ENCODE measurements around the gene PLEKHO2.

PLEKHO2 gene

DNA sequence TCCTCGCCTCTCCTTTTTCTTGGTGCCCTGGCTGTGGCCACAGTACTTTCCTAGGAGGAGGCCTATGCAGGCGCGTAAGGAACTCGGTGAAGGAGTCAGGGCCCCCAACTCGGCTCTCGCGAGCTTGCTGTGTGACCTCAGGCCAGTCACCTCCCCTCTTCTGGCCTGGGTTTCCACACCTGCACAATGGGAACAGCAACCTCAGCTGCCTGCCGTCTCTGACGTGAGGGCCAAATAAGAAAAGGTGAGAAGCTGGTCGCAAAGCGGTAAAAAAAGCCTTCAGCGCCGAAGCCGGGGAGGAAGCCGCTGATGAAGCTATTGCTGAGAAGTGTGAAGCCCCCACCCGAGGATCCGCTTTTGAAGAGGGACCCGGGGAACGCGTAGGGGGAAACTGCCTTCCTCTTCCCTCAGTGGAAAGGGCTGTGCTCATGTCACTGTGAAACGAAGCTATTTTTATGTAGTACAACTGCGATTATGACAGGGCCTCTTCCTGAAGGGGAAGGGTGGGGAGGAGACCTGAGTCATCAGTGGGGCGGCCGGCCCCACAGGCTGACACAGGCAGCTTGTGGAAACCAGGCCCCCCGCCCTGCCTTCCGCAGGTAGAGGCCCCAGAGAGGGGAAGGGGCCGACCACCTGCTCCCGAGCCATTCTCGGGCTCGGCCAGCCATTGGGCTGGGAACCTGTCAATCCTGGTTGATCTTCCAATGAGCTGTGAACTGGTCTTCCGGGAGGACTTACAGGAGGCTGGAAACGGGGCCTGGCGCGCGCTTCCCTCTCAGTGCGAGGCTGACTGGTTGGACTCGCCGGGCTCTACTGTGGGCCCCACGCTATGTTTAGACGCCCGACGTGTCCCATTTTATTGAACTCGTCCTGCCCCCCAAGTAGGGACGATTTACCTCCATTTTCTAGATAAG lies 52.0 kb downstream of the PLEKHO2 start:
- DNase-seq (ENCODE audit: low spot score): peak; percentile 92

DNA sequence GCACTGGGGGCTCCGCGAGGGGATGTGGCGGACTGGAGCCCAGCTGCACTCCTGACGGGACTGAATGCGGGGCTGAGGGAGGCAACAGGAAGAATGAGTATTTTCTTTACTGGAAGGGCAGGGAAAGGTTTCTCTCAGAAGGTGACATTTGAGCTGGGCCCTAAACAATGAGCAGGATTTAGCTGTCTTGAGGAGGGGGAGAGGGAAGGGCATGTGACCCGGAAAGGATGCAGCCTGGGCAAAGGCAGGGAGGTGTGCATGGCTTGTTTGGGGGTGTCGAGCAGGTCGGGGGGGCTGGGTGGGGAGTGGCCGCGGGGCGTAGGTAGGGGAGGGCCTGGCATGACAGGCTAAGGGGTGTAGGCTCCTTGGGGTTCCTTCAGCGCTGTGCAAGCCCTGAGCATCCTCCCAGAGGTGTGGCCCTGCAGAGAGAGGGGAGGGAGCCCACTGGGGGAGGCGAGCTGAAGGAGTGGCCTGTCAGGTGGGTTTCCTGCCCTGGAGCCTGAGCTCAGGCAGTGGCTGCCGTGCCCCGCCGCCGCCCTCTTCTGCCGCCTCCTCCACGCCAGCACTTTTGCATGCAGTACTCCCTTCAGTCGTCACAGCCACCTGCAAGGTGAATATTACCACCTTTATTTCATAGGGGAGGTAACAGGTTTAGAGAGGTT lies 52.8 kb downstream of the PLEKHO2 start:
- no peak for DNase-seq (ENCODE audit: low spot score)

DNA sequence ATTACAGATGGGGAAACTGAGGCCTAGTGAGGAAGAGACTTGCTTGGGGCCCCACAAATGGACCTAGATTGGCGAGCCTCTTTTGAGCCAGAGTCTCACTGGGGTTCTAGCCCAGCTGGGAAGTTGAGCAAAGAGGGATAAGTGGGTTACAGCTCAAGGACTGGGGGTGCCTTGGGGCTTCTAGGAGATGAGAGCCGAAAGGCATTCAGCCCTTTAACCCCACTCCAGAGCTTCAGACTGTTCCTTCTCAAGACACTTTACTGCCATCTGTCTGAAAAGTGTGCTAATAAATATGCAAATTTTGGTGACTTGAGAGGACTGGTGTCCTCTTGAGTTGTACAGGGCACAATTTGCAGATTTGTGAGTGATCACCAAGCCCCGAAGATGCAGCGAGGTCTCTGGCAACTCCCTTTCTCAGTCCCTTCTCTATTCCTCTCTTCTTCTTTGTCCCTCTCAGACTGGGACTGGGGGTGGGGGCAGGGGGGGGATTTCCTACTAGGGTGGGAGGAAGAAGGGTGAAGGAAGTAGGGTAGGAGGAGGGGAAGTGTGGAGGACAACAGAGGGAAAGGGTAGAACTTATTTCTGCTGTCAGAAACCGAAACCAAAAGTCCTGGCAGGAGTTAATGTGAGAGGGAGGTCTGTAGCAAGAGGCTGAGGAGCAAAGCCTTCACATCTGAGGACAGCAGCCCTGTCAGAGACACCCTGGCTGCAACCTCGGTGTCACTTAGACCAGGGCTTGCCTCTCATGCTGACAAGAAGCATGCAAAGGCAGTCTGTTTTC lies 53.8 kb downstream of the PLEKHO2 start:
- no peak for DNase-seq (ENCODE audit: low spot score)

DNA sequence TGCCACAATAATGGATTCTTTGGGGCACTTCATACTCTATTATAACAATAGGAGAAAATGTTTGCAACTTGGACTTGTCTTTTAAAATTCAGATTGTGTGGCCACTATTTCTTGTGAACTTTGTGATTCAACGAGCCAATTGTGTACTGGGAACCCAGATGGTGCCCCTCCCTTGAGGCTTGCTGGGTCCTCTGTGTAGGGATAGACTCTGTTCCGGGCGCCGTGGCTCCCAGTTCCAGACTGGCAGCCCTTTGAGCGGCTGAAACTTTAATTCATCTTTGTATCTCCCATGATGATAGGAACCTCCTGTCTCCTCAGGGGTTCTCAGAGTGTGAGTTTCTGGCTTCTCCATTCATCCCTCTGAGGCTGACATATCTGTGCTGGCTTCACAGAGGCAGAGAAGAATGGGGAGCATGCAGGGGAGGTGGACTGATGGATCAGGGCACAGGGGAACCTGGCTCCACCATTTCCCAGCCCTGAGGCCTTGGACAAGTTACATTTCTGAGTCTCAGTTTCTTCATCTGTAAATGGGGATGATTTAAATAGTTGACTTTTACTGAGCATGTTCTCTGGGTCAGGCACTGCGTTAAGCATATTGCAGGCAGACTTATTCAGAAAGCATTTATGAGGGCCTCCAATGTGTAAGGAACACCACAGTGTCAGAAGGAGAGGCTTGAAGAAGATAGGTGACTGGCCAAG lies 54.8 kb downstream of the PLEKHO2 start:
- no peak for DNase-seq (ENCODE audit: low spot score)

DNA sequence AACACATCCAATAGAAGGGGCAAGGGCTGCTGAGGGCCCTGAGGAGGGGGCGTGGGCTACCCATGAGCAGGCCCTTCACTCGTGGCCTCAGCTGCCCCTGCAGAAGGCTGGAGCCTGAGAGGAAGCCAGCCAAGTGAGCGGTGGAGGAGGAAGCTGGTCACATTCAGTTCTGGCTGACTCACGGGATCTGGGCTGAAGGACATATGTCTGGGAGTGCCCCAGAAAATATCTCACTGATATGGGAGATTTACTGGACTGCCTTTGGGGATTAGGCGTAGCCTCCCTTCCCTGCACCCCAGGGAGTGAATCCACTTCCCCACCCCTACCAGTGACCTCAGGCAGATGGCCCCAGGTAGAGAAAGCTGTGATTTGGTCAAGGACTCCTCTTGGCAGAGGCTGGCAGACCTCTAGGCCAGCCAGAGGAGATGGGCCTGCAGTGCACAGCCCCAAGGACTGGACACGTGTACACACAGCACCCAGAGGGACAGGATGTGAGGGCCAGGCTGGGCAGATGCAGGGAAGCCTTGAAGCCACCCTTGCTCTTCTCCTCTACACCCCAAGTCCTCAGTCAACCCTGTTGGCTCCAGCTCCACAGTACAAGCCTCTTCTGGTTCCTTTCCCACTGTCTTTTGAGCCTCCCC lies 55.8 kb downstream of the PLEKHO2 start:
- no peak for DNase-seq (ENCODE audit: low spot score)

DNA sequence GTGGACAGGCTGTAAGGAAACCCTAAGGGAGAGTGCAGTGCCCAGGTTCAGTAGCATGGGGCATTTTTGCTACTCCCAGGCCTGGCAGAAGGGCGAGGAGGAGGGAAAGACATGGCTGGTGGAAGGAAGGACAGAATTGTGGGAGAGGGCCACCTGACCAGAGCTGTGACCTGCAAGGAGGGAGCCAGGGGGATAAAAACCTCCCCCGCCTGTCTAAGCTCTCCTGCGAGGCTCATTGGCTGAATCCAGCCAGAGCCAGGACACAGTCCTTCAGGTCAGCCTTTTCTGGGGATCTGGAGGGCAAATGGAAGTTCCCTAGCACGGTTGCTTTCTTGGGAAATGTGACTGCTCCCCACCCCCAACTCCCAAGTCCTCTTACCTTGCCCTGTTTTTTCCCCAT lies 56.7 kb downstream of the PLEKHO2 start:
- no peak for DNase-seq (ENCODE audit: low spot score)

DNA sequence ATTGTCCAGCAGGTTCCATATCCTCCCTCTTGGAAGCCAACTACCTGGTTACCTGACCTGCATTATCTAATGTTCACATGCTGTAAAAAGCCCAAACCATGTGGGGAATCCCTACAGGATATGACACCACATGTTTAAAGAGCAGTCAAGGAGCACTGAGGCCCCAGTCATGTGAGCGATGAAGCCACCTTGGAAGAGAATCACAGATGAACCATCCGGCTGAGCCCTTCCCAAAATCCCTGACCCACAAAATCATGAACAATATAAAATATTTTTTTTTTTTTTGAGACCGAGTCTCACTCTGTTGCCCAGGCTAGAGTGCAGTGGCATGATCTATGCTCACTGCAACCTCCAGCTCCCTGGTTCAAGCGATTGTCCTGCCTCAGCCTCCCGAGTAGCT lies 59.4 kb downstream of the PLEKHO2 start:
- no peak for DNase-seq (ENCODE audit: low spot score)

DNA sequence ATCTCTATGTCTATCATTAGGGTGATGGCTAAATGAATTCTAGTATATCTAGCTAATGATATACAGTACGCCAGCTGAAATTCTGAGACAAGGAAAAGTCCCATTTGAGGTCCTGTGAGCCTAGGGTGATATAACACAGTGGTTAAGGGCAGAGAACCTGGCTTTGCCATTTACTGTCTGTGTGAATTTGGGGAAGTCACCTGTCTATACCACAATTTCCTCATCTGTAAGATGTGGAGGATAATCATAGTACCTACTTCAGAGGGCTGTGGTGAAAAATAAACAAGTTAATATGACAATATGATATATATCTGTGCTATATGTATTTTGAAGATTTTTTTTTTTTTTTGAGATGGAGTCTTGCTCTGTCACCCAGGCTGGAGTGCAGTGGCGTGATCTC lies 60.2 kb downstream of the PLEKHO2 start:
- DNase-seq (ENCODE audit: low spot score): no peak

DNA sequence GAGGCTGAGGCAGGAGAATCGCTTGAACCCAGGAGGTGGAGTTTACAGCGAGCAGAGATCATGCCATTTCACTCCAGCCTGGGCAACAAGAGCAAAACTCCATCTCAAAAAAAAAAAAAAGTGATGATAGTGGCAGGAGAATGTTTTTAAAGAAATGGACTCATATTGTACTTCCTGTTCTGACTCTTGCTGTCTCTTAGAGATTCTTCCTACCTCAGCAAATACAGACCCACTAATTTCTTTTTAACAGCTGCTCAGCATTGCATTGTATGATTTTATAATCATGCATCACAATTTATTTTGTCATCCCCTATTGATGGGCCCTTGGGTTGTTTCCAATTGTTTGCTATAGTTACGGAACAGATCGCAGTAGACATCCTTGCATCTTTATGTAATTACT lies 61.1 kb downstream of the PLEKHO2 start:
- no peak for DNase-seq (ENCODE audit: low spot score)

DNA sequence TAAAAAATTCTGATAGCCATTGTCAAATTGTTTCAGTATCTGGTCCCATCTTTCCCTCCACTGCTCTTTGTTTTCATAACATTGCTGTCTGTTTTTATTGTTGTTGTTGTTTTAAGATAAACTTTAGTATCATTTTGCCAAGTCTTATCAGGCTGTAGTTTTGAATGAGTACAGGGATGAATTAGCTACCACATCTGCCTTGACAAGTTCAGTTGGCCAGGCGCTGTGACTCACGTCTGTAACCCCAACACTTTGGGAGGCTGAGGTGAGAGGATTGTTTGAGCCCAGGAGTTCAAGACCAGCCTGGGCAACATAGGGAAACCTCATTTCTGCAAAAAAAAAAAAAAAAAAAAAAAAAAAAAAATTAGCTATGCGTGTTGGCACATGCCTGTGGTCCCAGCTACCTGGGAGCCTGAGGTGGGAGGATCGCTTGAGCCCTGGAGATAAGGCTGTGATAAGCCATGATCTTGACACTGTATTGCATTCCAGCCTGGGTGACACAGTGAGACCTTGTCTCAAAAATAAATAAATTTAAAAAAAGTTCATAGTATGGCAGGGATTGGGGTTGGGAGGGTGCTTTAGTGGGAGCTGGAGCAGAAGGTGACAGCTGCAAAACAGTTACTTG lies 61.7 kb downstream of the PLEKHO2 start:
- no peak for DNase-seq (ENCODE audit: low spot score)

DNA sequence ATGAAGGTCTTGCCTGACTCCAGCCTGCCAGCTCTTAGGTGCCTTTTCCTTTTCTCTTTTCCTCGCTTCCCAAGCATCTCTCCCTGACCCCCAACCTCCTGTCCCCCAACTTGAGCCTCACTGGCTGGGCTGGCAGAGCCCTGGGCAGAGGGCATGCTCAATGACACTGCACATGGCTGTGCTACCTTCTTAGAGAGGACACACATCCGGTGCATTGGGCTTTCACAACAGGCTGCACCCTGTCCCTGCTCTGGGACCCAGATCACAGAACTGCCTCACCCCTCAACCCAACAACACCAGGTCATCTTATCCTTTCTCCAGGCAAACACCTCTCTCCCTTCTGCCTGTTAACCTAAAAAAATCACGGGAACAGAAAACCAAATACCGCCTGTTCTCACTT lies 62.5 kb downstream of the PLEKHO2 start:
- DNase-seq (ENCODE audit: low spot score): no peak

DNA sequence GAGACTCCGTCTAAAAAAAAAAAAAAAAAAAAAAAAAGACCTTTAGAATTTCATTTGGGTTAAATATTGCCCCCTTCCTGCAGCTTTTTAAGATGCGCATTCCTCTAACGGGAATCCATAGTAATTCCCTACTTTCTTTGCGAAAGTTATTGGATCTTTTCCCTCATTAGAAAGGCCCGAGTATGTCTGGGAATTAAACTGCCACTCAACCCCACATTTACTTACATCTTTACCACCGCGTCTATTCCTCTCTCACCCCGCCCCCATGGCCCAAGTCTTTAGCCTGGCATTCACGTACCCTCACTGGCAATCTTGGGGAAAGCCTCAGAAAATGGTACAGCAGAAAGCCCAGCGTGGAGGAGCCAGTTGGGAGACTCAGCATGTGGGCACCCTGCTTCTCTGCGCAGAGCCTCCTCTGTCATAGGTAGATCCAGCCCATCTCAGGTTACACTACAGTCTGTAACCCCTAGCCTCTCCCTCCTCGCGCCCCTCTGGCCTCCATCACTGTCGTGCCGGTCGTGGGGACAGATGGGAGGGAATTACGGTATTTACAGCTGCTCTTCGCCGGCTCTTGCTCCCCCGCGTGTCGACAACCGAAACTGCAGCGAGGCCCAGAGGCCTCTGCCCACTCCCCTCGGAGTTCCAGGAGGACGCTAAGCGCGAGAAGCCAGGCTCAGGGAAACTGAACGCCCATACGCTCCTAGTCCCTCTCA lies 63.6 kb downstream of the PLEKHO2 start:
- DNase-seq (ENCODE audit: low spot score): peak; percentile 74

DNA sequence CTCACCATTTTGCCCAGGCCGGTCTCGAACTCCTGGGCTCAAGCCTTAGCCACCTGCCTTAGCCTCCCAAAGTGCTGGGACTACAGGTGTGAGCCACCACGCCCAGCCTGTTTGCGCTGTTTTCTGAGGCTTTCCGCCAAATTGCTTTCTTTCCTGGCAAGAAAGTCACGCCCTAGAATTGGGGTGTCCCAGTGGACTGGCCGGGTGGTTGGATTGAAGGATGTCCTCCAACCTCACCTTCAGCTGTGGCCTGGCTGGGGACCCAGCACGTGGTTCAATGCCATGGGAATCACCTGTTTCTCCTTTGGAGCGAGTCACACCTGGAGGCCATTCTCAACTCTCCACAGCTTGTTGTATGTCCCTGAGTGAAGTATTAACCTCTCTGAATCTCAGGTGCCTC lies 64.2 kb downstream of the PLEKHO2 start:
- DNase-seq (ENCODE audit: low spot score): no peak

DNA sequence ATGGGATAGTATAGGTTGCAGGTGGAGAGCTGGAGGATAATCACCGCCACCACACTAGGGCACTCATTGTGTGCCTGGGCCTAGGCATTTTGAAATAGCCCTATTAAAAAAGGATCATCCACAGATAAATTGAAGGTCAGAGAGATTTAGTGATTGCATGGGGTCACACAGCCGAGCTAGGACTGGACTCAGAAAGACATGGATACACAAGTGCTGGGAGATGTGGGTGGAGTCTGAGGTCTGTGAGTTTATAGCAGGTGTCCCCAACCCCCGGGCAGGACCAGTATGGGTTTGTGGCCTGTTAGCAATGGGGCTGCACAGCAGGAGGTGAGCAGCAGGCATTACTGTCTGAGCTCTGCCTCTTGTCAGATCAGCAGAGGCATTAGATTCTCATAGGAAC lies 64.7 kb downstream of the PLEKHO2 start:
- no peak for DNase-seq (ENCODE audit: low spot score)

DNA sequence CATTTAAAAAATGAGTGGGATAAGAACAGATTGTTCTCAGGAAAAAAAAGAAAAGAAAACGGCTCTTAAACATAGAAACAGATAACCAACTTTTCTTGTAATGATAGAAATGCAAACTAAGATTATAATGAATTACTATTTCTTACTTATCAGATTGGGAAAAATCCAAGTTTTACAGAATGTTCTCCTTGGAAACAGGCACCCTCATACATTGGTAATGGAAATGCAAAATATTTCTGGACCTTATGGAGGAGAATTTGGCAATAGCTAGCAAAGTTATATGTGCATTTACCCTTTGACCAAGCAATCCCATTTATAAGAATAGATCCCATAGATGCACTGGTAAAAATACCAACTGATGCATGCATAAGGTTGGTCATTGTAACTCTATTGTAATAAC lies 66.3 kb downstream of the PLEKHO2 start:
- no peak for DNase-seq (ENCODE audit: low spot score)

DNA sequence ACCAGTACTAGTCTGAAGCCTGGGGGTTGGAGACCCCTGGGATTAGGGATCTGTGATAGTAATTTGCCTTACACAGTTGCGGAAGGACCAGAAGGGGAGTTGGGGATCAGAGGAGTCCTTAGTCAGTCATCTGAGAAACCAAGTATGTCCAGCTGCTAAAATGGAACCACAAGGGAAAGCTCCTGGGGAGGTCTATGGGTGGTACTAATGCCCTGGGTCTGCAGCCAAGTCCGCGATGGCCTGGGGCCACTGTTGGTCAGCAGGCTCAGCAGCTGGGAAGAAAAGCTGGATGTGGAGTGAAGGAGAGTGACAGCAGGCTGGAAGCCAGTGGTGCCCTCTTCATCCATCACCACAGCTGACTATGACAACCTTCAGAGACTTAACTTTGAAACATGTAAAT lies 67.8 kb downstream of the PLEKHO2 start:
- no peak for DNase-seq (ENCODE audit: low spot score)

DNA sequence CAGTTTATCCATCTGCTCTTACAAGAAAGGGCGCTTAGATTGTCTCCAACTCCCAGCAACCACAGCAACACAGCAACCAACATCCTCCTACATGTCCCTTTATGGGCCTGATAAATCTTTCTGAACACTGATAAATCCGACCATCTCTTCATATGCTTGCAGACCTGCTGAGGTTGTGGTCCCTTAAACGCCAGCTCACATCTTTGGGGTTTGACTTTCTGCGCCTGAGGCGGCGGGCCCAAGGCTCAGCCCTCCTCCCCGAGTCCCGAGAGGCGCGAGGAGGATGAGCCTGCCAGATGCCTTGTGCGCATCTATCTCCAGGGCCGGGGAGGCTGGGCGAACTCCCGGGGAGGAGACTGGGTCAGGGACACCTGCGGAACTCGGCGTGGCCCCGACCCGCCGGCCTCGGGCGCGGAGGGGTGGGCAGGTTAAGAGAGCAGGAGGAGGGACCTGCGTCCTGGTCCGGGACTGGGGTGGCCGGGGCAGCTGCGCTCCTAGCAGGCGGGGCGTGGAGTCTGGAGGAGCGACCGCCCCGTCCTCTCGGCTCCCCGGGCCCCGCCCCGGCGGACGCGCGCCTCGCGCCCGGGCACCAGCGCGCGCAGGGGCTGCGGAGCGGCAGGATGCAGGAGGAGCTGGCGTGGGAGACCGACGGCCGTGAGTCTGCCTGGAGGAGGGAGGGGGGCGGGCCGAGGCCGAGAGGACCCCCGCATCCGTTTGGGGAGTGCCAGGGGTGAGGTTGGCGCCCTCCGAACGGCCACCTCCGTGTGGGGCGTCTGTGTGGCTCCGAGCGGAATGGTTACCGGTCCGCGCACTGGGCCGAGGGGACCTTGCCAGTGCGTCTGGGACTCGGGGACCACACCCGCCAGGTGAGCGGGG lies 69.8 kb downstream of the PLEKHO2 start, which contains the start of gene ANKDD1A:
Gene ANKDD1A, plus strand, starts transcription at position 592 of the 876 bp plus-strand sequence. Its CDS starts 29 bp downstream, at position 621.
- DNase-seq (ENCODE audit: low spot score): peak; percentile 48

DNA sequence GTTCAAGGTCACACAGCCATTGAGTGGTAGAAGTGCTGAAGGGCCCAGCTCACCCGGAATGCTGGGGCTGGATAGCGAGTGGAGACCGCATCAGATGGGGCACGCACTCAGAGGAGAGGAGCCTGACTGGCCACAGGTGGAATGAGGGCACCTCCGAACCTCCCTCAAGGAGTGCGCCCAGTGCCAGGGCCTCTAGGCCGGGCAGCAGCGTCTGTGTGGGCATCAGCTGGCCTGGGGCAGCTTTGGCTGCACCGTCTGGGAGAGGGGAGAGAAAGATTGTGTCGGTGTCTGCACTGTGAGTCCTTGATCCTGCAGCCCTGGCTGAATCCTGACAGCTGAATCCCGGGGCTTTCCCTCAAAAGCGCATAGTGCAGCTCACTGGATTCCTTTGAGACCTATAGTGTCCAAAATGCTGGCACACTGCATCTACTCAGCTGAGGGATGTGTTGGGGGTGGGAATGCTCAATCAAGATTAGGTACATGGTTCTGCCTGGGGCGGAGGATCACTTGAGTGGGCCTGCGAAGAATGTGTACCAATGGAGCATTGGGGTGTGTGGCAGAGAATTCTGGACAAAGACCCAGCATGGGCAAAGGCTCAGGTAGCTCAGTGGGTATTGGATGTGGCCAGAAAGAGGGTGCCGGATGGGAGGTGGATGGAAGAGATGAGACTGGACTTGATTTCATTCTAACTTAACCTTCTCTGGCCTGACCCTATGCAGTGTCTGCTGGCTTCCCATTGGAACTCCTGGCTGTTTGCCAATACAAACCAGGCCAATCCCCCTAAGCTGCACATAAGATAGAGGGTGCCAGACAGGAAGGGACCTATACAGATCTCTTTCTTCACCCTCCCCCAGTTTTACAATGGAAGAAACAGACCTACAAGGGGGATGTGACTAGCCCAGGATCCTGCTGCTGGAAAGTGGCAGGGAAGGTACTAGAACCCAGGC lies 70.9 kb downstream of the PLEKHO2 start:
- no peak for DNase-seq (ENCODE audit: low spot score)
